A549 (cell line): ENCODE results near the gene DCUN1D4. TPM values are rescaled to one million over a fixed set of nuclear protein-coding genes. Genes with fewer than 3 reads are reported as not detected.

Experiments used
- ATAC-seq, 2 experiments: fragments of 200-7000 bp in 1 of 2; fragments of >200 bp in 1 of 2; cut with Nextera tagmentation in 1 of 2; cut with Tn5 transposase in 1 of 2; 3 replicates each; pipeline versions ENCODE4 v1.8.0 to v1.9.1; 2018 to 2020; ENCODE audit warnings: mild to moderate bottlenecking in 1 of 2, moderate library complexity in 1 of 2
- CTCF ChIA-PET: fragments of 300-600 bp; sonication (Branson Sonifier 250); formaldehyde crosslinking; extraction: SDS; loops from one replicate; lab custom pipeline; 2021; ENCODE audit warnings: antibody characterized with exemption, inconsistent platforms; lab: Yijun Ruan, JAX
- POLR2A ChIA-PET: fragments of 350-600 bp; formaldehyde crosslinking; extraction: SDS; loops from one replicate; lab custom pipeline; 2021; ENCODE audit warnings: antibody characterized with exemption, inconsistent platforms; lab: Yijun Ruan, JAX
- DNase-seq, 2 experiments: peaks; one replicate each; pipeline versions ENCODE4 v3.0.0 to v3.0.0-alpha.2; 2011 to 2016; ENCODE audit warnings: low read depth in 1 of 2, low spot score in 1 of 2
- FAIRE-seq: peaks from 2 replicates; lab custom pipeline; 2011; peaks lifted over from hg19 to GRCh38; lab: Jason Lieb, UNC
- H3K27ac ChIP-seq, 2 experiments: fragments of >200 bp; sonication (Bioruptor Twin); formaldehyde crosslinking; 3 replicates each; pipeline ENCODE4 v1.5.1; 2016 to 2017
- H3K4me1 ChIP-seq: fragments of >200 bp; sonication (Bioruptor Twin); formaldehyde crosslinking; 3 replicates; pipeline ENCODE4 v1.6.1; 2016
- H3K4me2 ChIP-seq: fragments of >200 bp; sonication (Bioruptor Twin); formaldehyde crosslinking; 3 replicates; pipeline ENCODE4 v1.6.1; 2016
- H3K4me3 ChIP-seq: fragments of >200 bp; sonication (Bioruptor Twin); formaldehyde crosslinking; 3 replicates; pipeline ENCODE4 v1.5.1; 2016
- H3K9me3 ChIP-seq: fragments of >200 bp; sonication (Bioruptor Twin); formaldehyde crosslinking; 3 replicates; pipeline ENCODE4 v1.6.1; 2016
- CBX8 ChIP-seq: fragments of 200-600 bp; sonication (generic); IDR thresholded peaks from 2 replicates; pipeline ENCODE4 v1.6.1; 2016
- CEBPB ChIP-seq, 2 experiments: fragments of >200 bp in 1 of 2; sonication (Bioruptor Twin) in 1 of 2; formaldehyde crosslinking in 1 of 2; IDR thresholded peaks; 2 replicates each; pipeline ENCODE4 v1.6.1; 2012 to 2016
- CHD2 ChIP-seq: fragments of 150-350 bp; IDR thresholded peaks from 2 replicates; pipeline ENCODE4 v1.6.1; 2014; ENCODE audit warnings: low read length; ENCODE audit not compliant: partially characterized antibody
- CTCF ChIP-seq: fragments of >200 bp; sonication (Bioruptor Twin); formaldehyde crosslinking; IDR thresholded peaks from 3 replicates; pipeline ENCODE4 v1.5.1; 2016
- EHF ChIP-seq: fragments of 250-450 bp; sonication (Bioruptor Pico); IDR thresholded peaks from 2 replicates; pipeline ENCODE4 v1.5.0; 2020; ENCODE audit warnings: mild to moderate bottlenecking
- EHMT2 ChIP-seq: fragments of 200-600 bp; sonication (generic); IDR thresholded peaks from 2 replicates; pipeline ENCODE4 v1.6.1; 2016; ENCODE audit warnings: antibody characterized with exemption, low read depth, mild to moderate bottlenecking, moderate library complexity
- EP300 ChIP-seq, 2 experiments: fragments of >200 bp; sonication (Bioruptor Twin); formaldehyde crosslinking; IDR thresholded peaks; 2 replicates in 1 of 2; 3 replicates in 1 of 2; pipeline ENCODE4 v1.6.1; 2016 to 2017
- ESRRA ChIP-seq: fragments of 150-350 bp; IDR thresholded peaks from 2 replicates; pipeline ENCODE4 v1.6.1; 2014; ENCODE audit warnings: mild to moderate bottlenecking, low read length, borderline replicate concordance
- FOSB ChIP-seq: fragments of 250-450 bp; sonication (Bioruptor Pico); IDR thresholded peaks from 2 replicates; pipeline ENCODE4 v1.5.0; 2020; ENCODE audit warnings: mild to moderate bottlenecking, moderate library complexity
- FOSL2 ChIP-seq, 2 experiments: fragments of 450-650 bp in 1 of 2; fragments of >200 bp in 1 of 2; sonication (Bioruptor Twin) in 1 of 2; formaldehyde crosslinking; IDR thresholded peaks; 2 replicates each; pipeline versions ENCODE4 v1.5.0 to v1.6.1; 2016 to 2020; ENCODE audit warnings: mild to moderate bottlenecking in 1 of 2, moderate library complexity in 1 of 2
- FOXS1 ChIP-seq: fragments of 250-450 bp; sonication (Bioruptor Pico); IDR thresholded peaks from 2 replicates; pipeline ENCODE4 v1.5.0; 2020; ENCODE audit warnings: mild to moderate bottlenecking, moderate library complexity
- GATA3 ChIP-seq: IDR thresholded peaks from 2 replicates; pipeline ENCODE4 v1.6.1; 2012; ENCODE audit warnings: borderline replicate concordance
- HDAC2 ChIP-seq: fragments of 200-600 bp; sonication (generic); IDR thresholded peaks from 2 replicates; pipeline ENCODE4 v1.6.1; 2016
- HEYL ChIP-seq: fragments of 250-450 bp; sonication (Bioruptor Pico); IDR thresholded peaks from 2 replicates; pipeline ENCODE4 v1.8.0; 2021; ENCODE audit warnings: mild to moderate bottlenecking, moderate library complexity
- HOXA7 ChIP-seq: fragments of 250-450 bp; sonication (Bioruptor Pico); IDR thresholded peaks from 2 replicates; pipeline ENCODE4 v1.5.0; 2020; ENCODE audit warnings: mild to moderate bottlenecking, moderate library complexity
- HOXB5 ChIP-seq: fragments of 250-450 bp; sonication (Bioruptor Pico); IDR thresholded peaks from 2 replicates; pipeline ENCODE4 v1.5.0; 2020; ENCODE audit warnings: mild to moderate bottlenecking, moderate library complexity
- KDM1A ChIP-seq: fragments of 200-600 bp; sonication (generic); IDR thresholded peaks from 2 replicates; pipeline ENCODE4 v1.6.1; 2016; ENCODE audit warnings: low read depth, mild to moderate bottlenecking
- MAFK ChIP-seq: fragments of 450-650 bp; IDR thresholded peaks from 2 replicates; pipeline ENCODE4 v1.6.1; 2014; ENCODE audit not compliant: partially characterized antibody
- MAZ ChIP-seq: fragments of 150-350 bp; IDR thresholded peaks from 2 replicates; pipeline ENCODE4 v1.6.1; 2014; ENCODE audit warnings: antibody characterized with exemption, low read depth, low read length, borderline replicate concordance
- MYC ChIP-seq: IDR thresholded peaks from 2 replicates; pipeline ENCODE4 v1.6.1; 2012; ENCODE audit warnings: mild to moderate bottlenecking, inconsistent platforms, low read length, improper control_type of control experiment, borderline replicate concordance
- NFE2L2 ChIP-seq: fragments of 150-350 bp; conservative IDR thresholded peaks from 2 replicates; pipeline ENCODE4 v1.6.1; 2014; ENCODE audit warnings: low read length
- RAD21 ChIP-seq, 2 experiments: fragments of >200 bp in 1 of 2; sonication (Bioruptor Twin) in 1 of 2; formaldehyde crosslinking in 1 of 2; IDR thresholded peaks in 1 of 2; conservative IDR thresholded peaks in 1 of 2; 2 replicates in 1 of 2; 3 replicates in 1 of 2; pipeline ENCODE4 v1.6.1; 2012 to 2018; ENCODE audit warnings: inconsistent platforms in 1 of 2
- RCOR1 ChIP-seq: fragments of 150-350 bp; IDR thresholded peaks from 2 replicates; pipeline ENCODE4 v1.6.1; 2014; ENCODE audit warnings: antibody characterized with exemption, low read length, low read depth
- RNF2 ChIP-seq: fragments of 200-600 bp; sonication (generic); IDR thresholded peaks from 2 replicates; pipeline ENCODE4 v1.6.1; 2016; ENCODE audit warnings: low read depth, mild to moderate bottlenecking, antibody characterized with exemption, moderate library complexity, borderline replicate concordance
- SMC3 ChIP-seq: fragments of >200 bp; sonication (Bioruptor Twin); formaldehyde crosslinking; IDR thresholded peaks from 3 replicates; pipeline ENCODE4 v1.6.1; 2018; ENCODE audit warnings: inconsistent platforms
- SREBF2 ChIP-seq: fragments of 450-650 bp; IDR thresholded peaks from 2 replicates; pipeline ENCODE4 v1.6.1; 2014; ENCODE audit warnings: mild to moderate bottlenecking, moderate library complexity
- ZFP36 ChIP-seq: fragments of 450-650 bp; IDR thresholded peaks from 2 replicates; pipeline ENCODE4 v1.6.1; 2014; ENCODE audit warnings: borderline replicate concordance; ENCODE audit not compliant: partially characterized antibody
- WGBS: methylation state at CpG from one replicate; pipeline ENCODE4 v1.1.6; 2017; ENCODE audit errors: missing lambda C conversion rate; 5-methylcytosine and 5-hydroxymethylcytosine counted together
- polyA plus RNA-seq, 4 experiments: library from polyadenylated mRNA; depleted of rRNA in 3 of 4; stranded (reverse); fragments of >200 nt; fragmentation: RNase III in 1 of 4; extraction: RNeasy Plus Mini Kit Qiagen cat#74134 plus additional on column Dnase treatment in 1 of 4; gene quantifications; 2 replicates in 3 of 4; 3 replicates in 1 of 4; pipeline ENCODE4 v1.2.3, GENCODE V29; 2011 to 2017
- TF ChIP-seq, protein P1 (sequence below): fragments of 200-600 bp; sonication (generic); IDR thresholded peaks from 2 replicates; pipeline ENCODE4 v1.6.1; 2016; ENCODE audit warnings: antibody characterized with exemption, mild to moderate bottlenecking, moderate library complexity
- TF ChIP-seq, protein P2 (sequence below): fragments of >200 bp; sonication (Bioruptor Twin); formaldehyde crosslinking; IDR thresholded peaks from 3 replicates; pipeline ENCODE4 v1.6.1; 2016
- TF ChIP-seq, protein P3 (sequence below): IDR thresholded peaks from 2 replicates; pipeline ENCODE4 v1.6.1; 2012

The DCUN1D4 gene
- polyA plus RNA-seq, 2 of the 4 experiments (the other 2 are of a cell fraction) = 25.2 to 65.0 TPM

- TF ChIP-seq, protein P1, sequence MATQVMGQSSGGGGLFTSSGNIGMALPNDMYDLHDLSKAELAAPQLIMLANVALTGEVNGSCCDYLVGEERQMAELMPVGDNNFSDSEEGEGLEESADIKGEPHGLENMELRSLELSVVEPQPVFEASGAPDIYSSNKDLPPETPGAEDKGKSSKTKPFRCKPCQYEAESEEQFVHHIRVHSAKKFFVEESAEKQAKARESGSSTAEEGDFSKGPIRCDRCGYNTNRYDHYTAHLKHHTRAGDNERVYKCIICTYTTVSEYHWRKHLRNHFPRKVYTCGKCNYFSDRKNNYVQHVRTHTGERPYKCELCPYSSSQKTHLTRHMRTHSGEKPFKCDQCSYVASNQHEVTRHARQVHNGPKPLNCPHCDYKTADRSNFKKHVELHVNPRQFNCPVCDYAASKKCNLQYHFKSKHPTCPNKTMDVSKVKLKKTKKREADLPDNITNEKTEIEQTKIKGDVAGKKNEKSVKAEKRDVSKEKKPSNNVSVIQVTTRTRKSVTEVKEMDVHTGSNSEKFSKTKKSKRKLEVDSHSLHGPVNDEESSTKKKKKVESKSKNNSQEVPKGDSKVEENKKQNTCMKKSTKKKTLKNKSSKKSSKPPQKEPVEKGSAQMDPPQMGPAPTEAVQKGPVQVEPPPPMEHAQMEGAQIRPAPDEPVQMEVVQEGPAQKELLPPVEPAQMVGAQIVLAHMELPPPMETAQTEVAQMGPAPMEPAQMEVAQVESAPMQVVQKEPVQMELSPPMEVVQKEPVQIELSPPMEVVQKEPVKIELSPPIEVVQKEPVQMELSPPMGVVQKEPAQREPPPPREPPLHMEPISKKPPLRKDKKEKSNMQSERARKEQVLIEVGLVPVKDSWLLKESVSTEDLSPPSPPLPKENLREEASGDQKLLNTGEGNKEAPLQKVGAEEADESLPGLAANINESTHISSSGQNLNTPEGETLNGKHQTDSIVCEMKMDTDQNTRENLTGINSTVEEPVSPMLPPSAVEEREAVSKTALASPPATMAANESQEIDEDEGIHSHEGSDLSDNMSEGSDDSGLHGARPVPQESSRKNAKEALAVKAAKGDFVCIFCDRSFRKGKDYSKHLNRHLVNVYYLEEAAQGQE = no peak
- no peak for TF ChIP-seq ESRRA
- TF ChIP-seq RAD21 (conservative IDR thresholded peaks at IDR 0.05 in 1 of 2, IDR thresholded peaks at IDR 0.05 in 1 of 2) = peak; percentile 34 to 37; a peak in 4 of 5 replicates
- no peak for TF ChIP-seq CBX8
- TF ChIP-seq RNF2 = no peak
- peak; percentile 72 for TF ChIP-seq MAFK
- TF ChIP-seq HOXB5 (CRISPR knock-in tag) = no peak
- TF ChIP-seq FOSL2 (IDR thresholded peaks at IDR 0.05) = no peak
- peak; percentile 70 for TF ChIP-seq FOSL2 (CRISPR knock-in tag; IDR thresholded peaks at IDR 0.05)
- TF ChIP-seq EHF (CRISPR knock-in tag) = no peak
- no peak for TF ChIP-seq KDM1A
- TF ChIP-seq NFE2L2 = peak; percentile 41; the same call in 1 of the 2 replicates
- TF ChIP-seq SMC3 = peak; percentile 48; the same call in 2 of the 3 replicates
- no peak for TF ChIP-seq FOXS1 (CRISPR knock-in tag)
- no peak for TF ChIP-seq CEBPB (IDR thresholded peaks at IDR 0.05)
- no peak for TF ChIP-seq FOSB (CRISPR knock-in tag)
- TF ChIP-seq GATA3 = no peak
- TF ChIP-seq RCOR1 = no peak
- no peak for TF ChIP-seq HOXA7 (CRISPR knock-in tag)
- no peak for TF ChIP-seq EHMT2
- TF ChIP-seq CTCF = peak; percentile 62
- TF ChIP-seq CHD2 = no peak
- TF ChIP-seq, protein P2, sequence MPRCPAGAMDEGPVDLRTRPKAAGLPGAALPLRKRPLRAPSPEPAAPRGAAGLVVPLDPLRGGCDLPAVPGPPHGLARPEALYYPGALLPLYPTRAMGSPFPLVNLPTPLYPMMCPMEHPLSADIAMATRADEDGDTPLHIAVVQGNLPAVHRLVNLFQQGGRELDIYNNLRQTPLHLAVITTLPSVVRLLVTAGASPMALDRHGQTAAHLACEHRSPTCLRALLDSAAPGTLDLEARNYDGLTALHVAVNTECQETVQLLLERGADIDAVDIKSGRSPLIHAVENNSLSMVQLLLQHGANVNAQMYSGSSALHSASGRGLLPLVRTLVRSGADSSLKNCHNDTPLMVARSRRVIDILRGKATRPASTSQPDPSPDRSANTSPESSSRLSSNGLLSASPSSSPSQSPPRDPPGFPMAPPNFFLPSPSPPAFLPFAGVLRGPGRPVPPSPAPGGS = no peak
Measured at GRCh38 chr4:51895816-51896408, 53.0 kb downstream of the DCUN1D4 start (continued).

DNA sequence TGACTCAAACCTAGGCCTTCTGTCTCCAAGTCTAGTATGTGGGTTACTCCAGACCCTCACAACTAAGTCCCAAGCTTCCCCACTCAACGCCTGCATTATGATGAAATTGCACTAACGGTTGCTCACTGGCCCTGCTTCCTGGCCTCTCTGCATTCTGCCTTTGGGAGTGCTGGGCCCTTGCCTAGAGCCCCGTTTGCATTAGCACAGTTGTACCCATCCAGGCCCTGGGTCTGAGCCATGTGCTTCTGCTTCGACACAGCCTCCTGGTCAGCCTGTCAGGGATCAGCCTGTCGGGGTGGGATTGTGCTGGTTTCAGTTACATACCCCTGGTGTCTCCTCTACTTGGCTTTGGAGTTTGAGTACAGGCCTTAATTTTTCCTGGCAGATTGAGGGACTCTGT is 58.4 kb downstream of the DCUN1D4 start:
- ChIA-PET POLR2A (no interaction called here), CTCF (no interaction called here)
- H3K4me2 ChIP-seq = no peak overlapping the region
- H3K27ac ChIP-seq = no peak overlapping the region
- peaks cover 5% of the 10 kb centered on the region; the same call in 2 of the 3 replicates for H3K4me1 ChIP-seq
- no peak overlapping the region for H3K4me3 ChIP-seq
- H3K9me3 ChIP-seq = no peaks in the 10 kb centered on the region
- FAIRE-seq (no peak), ATAC-seq (no peak), DNase-seq (no peak)
- 86% methylated on average over 5 of the region's 5 CpGs for WGBS
- TF ChIP-seq HDAC2 (no peak), EP300 (IDR thresholded peaks at IDR 0.05) (no peak), MYC (no peak), ZFP36 (no peak), MAFK (no peak), MAZ (no peak), HEYL (no peak), SREBF2 (no peak), CEBPB (IDR thresholded peaks at IDR 0.05) (no peak)
- TF ChIP-seq, protein P3, sequence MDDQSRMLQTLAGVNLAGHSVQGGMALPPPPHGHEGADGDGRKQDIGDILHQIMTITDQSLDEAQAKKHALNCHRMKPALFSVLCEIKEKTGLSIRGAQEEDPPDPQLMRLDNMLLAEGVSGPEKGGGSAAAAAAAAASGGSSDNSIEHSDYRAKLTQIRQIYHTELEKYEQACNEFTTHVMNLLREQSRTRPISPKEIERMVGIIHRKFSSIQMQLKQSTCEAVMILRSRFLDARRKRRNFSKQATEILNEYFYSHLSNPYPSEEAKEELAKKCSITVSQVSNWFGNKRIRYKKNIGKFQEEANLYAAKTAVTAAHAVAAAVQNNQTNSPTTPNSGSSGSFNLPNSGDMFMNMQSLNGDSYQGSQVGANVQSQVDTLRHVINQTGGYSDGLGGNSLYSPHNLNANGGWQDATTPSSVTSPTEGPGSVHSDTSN = no peak
- TF ChIP-seq, protein P1 = no peak
